Upper lobe of right lung (tissue), 1 donor: Measurements from ENCODE around the gene C1GALT1C1. TPM values are rescaled to one million over a fixed set of nuclear protein-coding genes. Genes with fewer than 3 reads are reported as not detected.

Experiments
- ATAC-seq: fragments of 200-7000 bp; cut with Tn5 transposase; one replicate; pipeline ENCODE4 v1.9.1; 2020; ENCODE audit warnings: mild to moderate bottlenecking, moderate library complexity
- DNase-seq: peaks from one replicate; pipeline ENCODE4 v3.0.0-alpha.2; 2020
- H3K27ac ChIP-seq: fragments of 200-600 bp; one replicate; pipeline ENCODE4 v1.8.0; 2022
- H3K27me3 ChIP-seq: fragments of 200-600 bp; one replicate; pipeline ENCODE4 v1.8.0; 2022; ENCODE audit warnings: mild to moderate bottlenecking
- H3K36me3 ChIP-seq: fragments of 200-600 bp; one replicate; pipeline ENCODE4 v1.8.0; 2022
- H3K4me1 ChIP-seq: fragments of 200-600 bp; one replicate; pipeline ENCODE4 v1.8.0; 2022
- H3K4me3 ChIP-seq: fragments of 200-600 bp; one replicate; pipeline ENCODE4 v1.8.0; 2022; ENCODE audit warnings: mild to moderate bottlenecking
- H3K9me3 ChIP-seq: fragments of 200-600 bp; one replicate; pipeline ENCODE4 v1.8.0; 2022
- intact Hi-C: fragments of 100-400 bp; cut with DNase I; formaldehyde crosslinking; loops from one replicate; pipeline ENCODE4 v1.11.0; 2022
- total RNA-seq: library from RNA; stranded (reverse); fragmentation: NEBNext Ultra II Directional; extraction: Animal tissue kit (Norgen Biotek cat#: 25700); gene quantifications from one replicate; pipeline ENCODE4 v1.2.1, GENCODE V29; 2021
- TF ChIP-seq, protein P1 (sequence below): fragments of 200-600 bp; IDR thresholded peaks from one replicate; pipeline ENCODE4 v1.8.0; 2022; ENCODE audit warnings: antibody characterized with exemption
- donor health status: DM: no; HTN: yes; CAD: no; lungs with severe emphysema.

Gene C1GALT1C1
- total RNA-seq, 1 donor from 2014 or later, result 24.0 TPM

DNA sequence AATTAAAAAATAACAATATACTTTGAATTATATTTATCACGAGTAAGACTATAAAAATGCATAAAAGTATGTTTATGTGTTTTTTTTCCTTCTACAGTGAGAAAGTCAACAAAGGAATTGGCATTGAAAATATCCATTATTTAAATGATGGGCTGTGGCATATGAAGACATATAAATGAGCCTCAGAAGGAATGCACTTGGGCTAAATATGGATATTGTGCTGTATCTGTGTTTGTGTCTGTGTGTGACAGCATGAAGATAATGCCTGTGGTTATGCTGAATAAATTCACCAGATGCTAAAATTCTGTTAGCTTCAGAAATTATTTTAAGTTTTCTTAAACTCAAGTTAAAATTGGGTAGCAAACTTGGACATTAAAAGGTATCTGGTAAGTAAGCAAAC, 17.8 kb downstream of the C1GALT1C1 start:
- no peak for DNase-seq
- H3K36me3 ChIP-seq, result peaks cover 53% of the 10 kb centered on the region
- no peak for ATAC-seq
- TF ChIP-seq, protein P1, sequence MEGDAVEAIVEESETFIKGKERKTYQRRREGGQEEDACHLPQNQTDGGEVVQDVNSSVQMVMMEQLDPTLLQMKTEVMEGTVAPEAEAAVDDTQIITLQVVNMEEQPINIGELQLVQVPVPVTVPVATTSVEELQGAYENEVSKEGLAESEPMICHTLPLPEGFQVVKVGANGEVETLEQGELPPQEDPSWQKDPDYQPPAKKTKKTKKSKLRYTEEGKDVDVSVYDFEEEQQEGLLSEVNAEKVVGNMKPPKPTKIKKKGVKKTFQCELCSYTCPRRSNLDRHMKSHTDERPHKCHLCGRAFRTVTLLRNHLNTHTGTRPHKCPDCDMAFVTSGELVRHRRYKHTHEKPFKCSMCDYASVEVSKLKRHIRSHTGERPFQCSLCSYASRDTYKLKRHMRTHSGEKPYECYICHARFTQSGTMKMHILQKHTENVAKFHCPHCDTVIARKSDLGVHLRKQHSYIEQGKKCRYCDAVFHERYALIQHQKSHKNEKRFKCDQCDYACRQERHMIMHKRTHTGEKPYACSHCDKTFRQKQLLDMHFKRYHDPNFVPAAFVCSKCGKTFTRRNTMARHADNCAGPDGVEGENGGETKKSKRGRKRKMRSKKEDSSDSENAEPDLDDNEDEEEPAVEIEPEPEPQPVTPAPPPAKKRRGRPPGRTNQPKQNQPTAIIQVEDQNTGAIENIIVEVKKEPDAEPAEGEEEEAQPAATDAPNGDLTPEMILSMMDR, result no peak
- intact Hi-C loops, result no loop called here
- no peaks in the 10 kb centered on the region for H3K4me1 ChIP-seq
- H3K27me3 ChIP-seq, result no peaks in the 10 kb centered on the region
- H3K27ac ChIP-seq, result no peak overlapping the region
- H3K4me3 ChIP-seq, result no peak overlapping the region
- no peaks in the 10 kb centered on the region for H3K9me3 ChIP-seq

DNA sequence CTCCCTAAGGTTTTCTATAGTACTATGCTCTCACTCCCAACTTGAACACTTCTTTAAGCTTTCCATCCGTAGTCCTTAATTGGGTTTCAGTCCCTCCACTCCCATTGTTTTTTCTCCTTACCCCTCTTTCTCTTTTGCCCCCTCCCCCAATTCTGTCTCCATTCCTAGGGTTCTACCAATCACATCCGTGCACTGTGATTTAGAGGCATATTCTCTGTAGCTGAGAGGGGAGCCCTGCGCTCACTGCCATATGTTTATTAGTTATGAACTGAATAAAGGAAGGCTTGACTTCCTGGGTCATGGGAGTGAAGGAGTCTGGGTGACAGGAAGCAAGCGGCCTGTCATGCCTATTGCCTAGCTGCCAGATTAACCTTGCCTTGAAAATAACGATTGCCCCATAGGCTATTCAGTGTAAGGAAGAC, 25.5 kb downstream of the C1GALT1C1 start:
- Histone ChIP-seq H3K36me3 (peaks cover 14% of the 10 kb centered on the region), H3K9me3 (no peaks in the 10 kb centered on the region), H3K4me1 (peaks cover 8% of the 10 kb centered on the region), H3K4me3 (peak overlapping the region; percentile 62), H3K27ac (peak overlapping the region; percentile 87), H3K27me3 (no peaks in the 10 kb centered on the region)
- TF ChIP-seq, protein P1, result no peak
- intact Hi-C loops, result no loop called here
- DNase-seq (no peak), ATAC-seq (peak; percentile 82)

DNA sequence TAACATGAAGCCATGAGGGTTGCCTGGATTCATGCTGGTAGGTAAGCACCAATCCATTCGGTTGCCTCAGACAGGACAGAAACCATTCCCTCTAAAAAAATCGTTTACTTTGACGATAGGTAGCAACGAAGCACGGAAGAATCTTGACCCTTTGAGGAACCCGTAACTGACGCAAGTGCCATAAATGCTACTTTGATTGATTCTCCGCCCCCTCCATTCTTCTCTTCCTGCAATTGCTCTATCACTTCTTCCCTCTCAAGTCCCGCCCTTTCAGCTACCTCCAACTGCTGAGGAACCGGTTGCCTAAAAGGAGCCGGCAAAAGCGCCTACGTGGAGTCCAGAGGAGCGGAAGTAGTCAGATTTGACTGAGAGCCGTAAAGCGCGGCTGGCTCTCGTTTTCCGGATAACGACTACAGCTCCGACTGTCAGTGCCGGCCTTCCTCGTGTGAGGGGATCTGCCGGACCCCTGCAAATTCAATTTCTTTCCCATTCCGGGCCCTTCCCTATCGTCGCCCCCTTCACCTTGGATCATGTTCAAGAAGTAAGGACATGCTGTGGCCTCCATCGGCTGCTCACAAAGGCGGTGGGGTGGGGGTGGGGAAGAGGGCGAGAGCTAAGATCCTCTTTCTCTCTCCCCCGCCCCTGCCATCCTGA, 26.0 kb downstream of the C1GALT1C1 start, which contains the start of gene MCTS1:
TSS of gene MCTS1 (plus strand) at position 395 of the 654 bp plus-strand sequence. CDS start at position 531, 136 bp downstream.
- Histone ChIP-seq H3K4me1 (peaks cover 8% of the 10 kb centered on the region), H3K4me3 (peak within 1 kb of the TSS; percentile 62), H3K27me3 (no peaks in the 10 kb centered on the region), H3K9me3 (no peaks in the 10 kb centered on the region), H3K27ac (peak within 1 kb of the TSS; percentile 87), H3K36me3 (peaks cover 10% of the 10 kb centered on the region)
- TF ChIP-seq, protein P1, result no peak
- DNase-seq (peak; percentile 87), ATAC-seq (peak; percentile 98)
- intact Hi-C loops, result no loop called here

DNA sequence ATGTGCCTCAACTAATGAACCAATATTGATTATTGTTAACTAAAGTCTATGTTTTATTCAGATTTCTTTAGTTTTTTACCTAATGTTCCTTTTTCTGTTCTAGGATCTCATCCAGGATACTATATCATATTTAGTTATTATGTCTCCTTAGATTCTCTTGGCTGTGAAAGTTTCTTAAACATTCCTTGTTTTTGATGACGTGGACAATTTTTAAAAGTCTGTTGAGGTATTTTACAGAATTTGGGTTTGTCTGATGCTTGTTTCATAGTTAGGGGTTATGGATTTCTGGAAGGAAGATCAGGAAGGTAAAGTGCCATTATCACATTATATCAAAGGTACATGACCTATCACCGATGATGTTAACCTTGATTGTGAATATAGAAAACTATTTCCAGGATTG, 44.2 kb downstream of the C1GALT1C1 start:
- Histone ChIP-seq H3K27ac (no peak overlapping the region), H3K4me1 (no peaks in the 10 kb centered on the region), H3K4me3 (no peak overlapping the region), H3K27me3 (no peaks in the 10 kb centered on the region), H3K36me3 (no peaks in the 10 kb centered on the region), H3K9me3 (no peaks in the 10 kb centered on the region)
- DNase-seq (no peak), ATAC-seq (no peak)
- TF ChIP-seq, protein P1, result no peak
- intact Hi-C loops, result no loop called here

Other genes starting within 250 kb of the C1GALT1C1 start
- 138 TPM for gene LAMP2, start 160.8 kb downstream of the C1GALT1C1 start, total RNA-seq
- 38.6 TPM for gene CUL4B, start 69.1 kb downstream of the C1GALT1C1 start, total RNA-seq
- gene MCTS1, start 26.0 kb downstream of the C1GALT1C1 start, total RNA-seq, result 28.4 TPM
- gene CT47B1, start 245.8 kb upstream of the C1GALT1C1 start, total RNA-seq, result not detected